ENCODE data around the gene CREB5. TPM values are rescaled to one million over a fixed set of nuclear protein-coding genes. Genes with fewer than 3 reads are reported as not detected.

The CREB5 gene
- total RNA-seq, 1 experiment from 2014 or later = 19.2 TPM

DNA sequence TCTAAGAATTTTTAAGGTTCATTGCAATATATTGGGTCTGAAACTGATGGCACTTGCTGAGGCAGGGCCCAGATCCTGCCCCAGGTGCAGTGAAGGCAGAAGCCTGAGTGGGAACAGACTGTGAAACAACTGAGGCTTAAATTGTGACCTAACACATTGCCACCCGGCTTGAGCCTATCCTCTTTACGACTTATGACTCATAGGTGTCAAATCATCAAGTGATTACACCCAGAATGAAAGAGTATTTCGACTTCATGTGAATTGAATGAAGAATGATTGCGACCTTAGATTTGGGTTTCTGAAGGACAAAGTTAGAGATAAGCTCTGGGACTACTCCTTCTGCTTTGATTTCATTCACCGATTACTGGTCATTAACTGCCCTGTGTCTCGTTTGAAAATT, 200.9 kb downstream of the CREB5 start:
- Mint-ChIP-seq H3K36me3 (ENCODE audit: insufficient read depth, unreplicated experiment) (peaks cover 19% of the 10 kb centered on the region), H3K27ac (ENCODE audit: unreplicated experiment) (peak overlapping the region; percentile 72), H3K4me1 (ENCODE audit: low read depth, unreplicated experiment) (peaks cover 72% of the 10 kb centered on the region), H3K4me3 (ENCODE audit: low read depth, unreplicated experiment) (no peak overlapping the region), H3K27me3 (ENCODE audit: unreplicated experiment) (no peaks in the 10 kb centered on the region), H3K9me3 (ENCODE audit: low read depth, unreplicated experiment) (no peaks in the 10 kb centered on the region)
- CTCF ChIA-PET = no interaction called here
- intact Hi-C loops (cut with micrococcal nuclease; ENCODE audit: unreplicated experiment) = loop anchor here (2.0 kb wide), 1 partner anchor 40 kb away; no protein-coding TSS in a partner anchor
- TF ChIP-seq, protein P1, sequence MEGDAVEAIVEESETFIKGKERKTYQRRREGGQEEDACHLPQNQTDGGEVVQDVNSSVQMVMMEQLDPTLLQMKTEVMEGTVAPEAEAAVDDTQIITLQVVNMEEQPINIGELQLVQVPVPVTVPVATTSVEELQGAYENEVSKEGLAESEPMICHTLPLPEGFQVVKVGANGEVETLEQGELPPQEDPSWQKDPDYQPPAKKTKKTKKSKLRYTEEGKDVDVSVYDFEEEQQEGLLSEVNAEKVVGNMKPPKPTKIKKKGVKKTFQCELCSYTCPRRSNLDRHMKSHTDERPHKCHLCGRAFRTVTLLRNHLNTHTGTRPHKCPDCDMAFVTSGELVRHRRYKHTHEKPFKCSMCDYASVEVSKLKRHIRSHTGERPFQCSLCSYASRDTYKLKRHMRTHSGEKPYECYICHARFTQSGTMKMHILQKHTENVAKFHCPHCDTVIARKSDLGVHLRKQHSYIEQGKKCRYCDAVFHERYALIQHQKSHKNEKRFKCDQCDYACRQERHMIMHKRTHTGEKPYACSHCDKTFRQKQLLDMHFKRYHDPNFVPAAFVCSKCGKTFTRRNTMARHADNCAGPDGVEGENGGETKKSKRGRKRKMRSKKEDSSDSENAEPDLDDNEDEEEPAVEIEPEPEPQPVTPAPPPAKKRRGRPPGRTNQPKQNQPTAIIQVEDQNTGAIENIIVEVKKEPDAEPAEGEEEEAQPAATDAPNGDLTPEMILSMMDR (IDR thresholded peaks at IDR 0.05; ENCODE audit: unreplicated experiment) = no peak
- no TSS peak for BruUV-seq (replicated peaks)
- no peak for DNase-seq

DNA sequence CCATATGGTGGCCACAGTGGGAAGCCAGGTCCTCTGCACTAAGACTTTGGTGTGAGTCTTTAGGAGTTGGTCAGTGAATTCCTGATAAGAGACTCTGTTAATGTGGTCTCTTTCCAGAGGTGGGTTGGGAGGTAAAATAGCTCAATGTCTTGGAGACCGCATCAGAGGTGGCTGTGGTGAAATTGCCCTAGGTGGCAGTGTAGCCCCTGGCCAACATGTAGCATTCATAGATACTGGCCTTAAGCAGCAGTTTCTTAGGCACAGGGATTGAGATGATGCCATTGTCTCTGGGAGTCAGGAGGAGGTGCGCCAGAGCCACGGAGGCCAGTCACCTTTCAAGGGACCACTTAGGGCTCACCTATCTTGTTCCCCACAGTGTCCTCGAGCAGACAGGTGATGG, 202.8 kb downstream of the CREB5 start:
- CTCF ChIA-PET = interaction anchor here (1.2 kb wide), 1 partner anchor 12 kb away, joined by 7 read pairs; no protein-coding TSS in a partner anchor
- no TSS peak for BruUV-seq (replicated peaks)

DNA sequence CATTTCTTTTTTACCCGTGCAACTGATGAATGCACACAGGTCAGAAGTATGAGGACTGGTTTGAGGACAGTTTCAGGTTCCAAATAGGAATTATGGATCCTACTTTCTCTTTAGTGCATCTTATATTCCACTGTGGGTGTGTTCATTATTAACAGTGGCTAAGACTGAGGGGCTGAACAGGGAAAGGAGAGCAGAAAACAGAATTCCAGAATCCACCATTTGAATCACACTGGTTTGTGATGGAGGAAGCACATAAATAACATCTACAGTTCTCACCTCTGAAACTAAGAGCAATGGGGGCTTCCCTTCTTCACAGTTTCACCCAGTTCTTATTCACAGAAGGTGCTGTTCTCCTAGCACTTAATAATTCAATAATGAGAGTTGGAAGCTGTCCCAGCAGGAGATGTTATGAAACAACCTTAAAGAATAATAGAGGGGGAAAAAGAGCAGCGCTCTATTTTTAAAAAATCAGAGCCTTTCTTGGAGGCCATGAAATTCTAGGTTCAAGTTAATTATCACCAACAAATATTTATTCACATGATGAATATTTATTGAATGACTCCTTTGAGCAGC, 205.1 kb downstream of the CREB5 start:
- CTCF ChIA-PET = interaction anchor here (0.7 to 1.2 kb wide), 2 partner anchors 10 to 495 kb away, joined by 3 read pairs; no protein-coding TSS in a partner anchor

More for the DNA sequence above, 202.8 kb downstream of the CREB5 start:
- peaks cover 19% of the 10 kb centered on the region for H3K36me3 Mint-ChIP-seq (ENCODE audit: insufficient read depth, unreplicated experiment)
- DNase-seq = no peak
- H3K27ac Mint-ChIP-seq (ENCODE audit: unreplicated experiment) = no peak overlapping the region
- H3K27me3 Mint-ChIP-seq (ENCODE audit: unreplicated experiment) = no peaks in the 10 kb centered on the region
- peaks cover 60% of the 10 kb centered on the region for H3K4me1 Mint-ChIP-seq (ENCODE audit: low read depth, unreplicated experiment)
- no peaks in the 10 kb centered on the region for H3K9me3 Mint-ChIP-seq (ENCODE audit: low read depth, unreplicated experiment)
- TF ChIP-seq, protein P1 (IDR thresholded peaks at IDR 0.05; ENCODE audit: unreplicated experiment) = peak; percentile 19
- H3K4me3 Mint-ChIP-seq (ENCODE audit: low read depth, unreplicated experiment) = no peak overlapping the region
- intact Hi-C loops (cut with micrococcal nuclease; ENCODE audit: unreplicated experiment) = no loop called here

DNA sequence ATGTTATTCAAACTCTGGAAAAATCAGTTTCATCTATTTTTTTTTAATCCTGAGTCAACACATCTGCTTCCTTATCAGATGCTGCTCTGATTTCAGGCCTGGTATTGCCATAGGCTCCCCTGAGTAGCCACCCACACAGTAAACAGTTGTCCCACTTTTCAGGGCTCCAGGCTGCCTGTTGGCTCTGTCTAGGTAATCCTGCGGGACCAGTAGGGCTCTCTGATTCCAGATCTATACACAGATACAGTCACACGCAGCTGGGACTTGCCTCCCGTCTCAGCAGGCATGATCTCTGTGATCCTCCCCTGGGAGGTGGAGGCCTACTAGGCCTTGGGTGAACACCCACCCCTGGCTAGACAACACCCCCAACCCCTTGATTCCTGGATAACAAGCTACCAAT, 206.1 kb downstream of the CREB5 start:
- CTCF ChIA-PET = interaction anchor here (0.6 to 1.2 kb wide), 3 partner anchors 9 to 1682 kb away, joined by 3 to 5 read pairs (median 3); no protein-coding TSS in a partner anchor

More for the DNA sequence above, 205.1 kb downstream of the CREB5 start:
- TF ChIP-seq, protein P1 (IDR thresholded peaks at IDR 0.05; ENCODE audit: unreplicated experiment) = no peak
- no peak for DNase-seq
- H3K9me3 Mint-ChIP-seq (ENCODE audit: low read depth, unreplicated experiment) = no peaks in the 10 kb centered on the region
- peaks cover 65% of the 10 kb centered on the region for H3K4me1 Mint-ChIP-seq (ENCODE audit: low read depth, unreplicated experiment)
- intact Hi-C loops (cut with micrococcal nuclease; ENCODE audit: unreplicated experiment) = no loop called here
- H3K36me3 Mint-ChIP-seq (ENCODE audit: insufficient read depth, unreplicated experiment) = peaks cover 14% of the 10 kb centered on the region
- H3K4me3 Mint-ChIP-seq (ENCODE audit: low read depth, unreplicated experiment) = no peak overlapping the region
- H3K27ac Mint-ChIP-seq (ENCODE audit: unreplicated experiment) = peak overlapping the region; percentile 68
- BruUV-seq (replicated peaks) = no TSS peak
- H3K27me3 Mint-ChIP-seq (ENCODE audit: unreplicated experiment) = no peaks in the 10 kb centered on the region

More for the DNA sequence above, 206.1 kb downstream of the CREB5 start:
- peak overlapping the region; percentile 68 for H3K27ac Mint-ChIP-seq (ENCODE audit: unreplicated experiment)
- H3K4me1 Mint-ChIP-seq (ENCODE audit: low read depth, unreplicated experiment) = peaks cover 65% of the 10 kb centered on the region
- peak; percentile 37 for DNase-seq
- H3K27me3 Mint-ChIP-seq (ENCODE audit: unreplicated experiment) = no peaks in the 10 kb centered on the region
- no peak overlapping the region for H3K4me3 Mint-ChIP-seq (ENCODE audit: low read depth, unreplicated experiment)
- H3K9me3 Mint-ChIP-seq (ENCODE audit: low read depth, unreplicated experiment) = no peaks in the 10 kb centered on the region
- TF ChIP-seq, protein P1 (IDR thresholded peaks at IDR 0.05; ENCODE audit: unreplicated experiment) = no peak
- BruUV-seq (replicated peaks) = no TSS peak
- peaks cover 11% of the 10 kb centered on the region for H3K36me3 Mint-ChIP-seq (ENCODE audit: insufficient read depth, unreplicated experiment)
- intact Hi-C loops (cut with micrococcal nuclease; ENCODE audit: unreplicated experiment) = no loop called here

Measured in Calu3 (cell line).